HUES48 (cell line): ENCODE results near the gene ANKFY1.
"Not testable (repeated sequence)": the region's sequence is repeated elsewhere in the genome, so short reads cannot be mapped to it uniquely, and the experiment has no call there.

Experiments used
- H3K27ac ChIP-seq: one replicate; pipeline ENCODE4 v1.7.0; 2013; ENCODE audit warnings: low read depth, low read length, inconsistent platforms
- H3K27me3 ChIP-seq: 2 replicates; pipeline ENCODE4 v1.6.1; 2013; ENCODE audit warnings: mild to moderate bottlenecking, low read length; ENCODE audit not compliant: control insufficient read depth, insufficient read depth
- H3K36me3 ChIP-seq: 2 replicates; pipeline ENCODE4 v1.6.1; 2013; ENCODE audit warnings: low read length; ENCODE audit not compliant: control insufficient read depth, insufficient read depth
- H3K4me1 ChIP-seq: 2 replicates; pipeline ENCODE4 v1.6.1; 2013; ENCODE audit warnings: mild to moderate bottlenecking, low read length; ENCODE audit not compliant: control insufficient read depth, insufficient read depth
- H3K4me3 ChIP-seq: 2 replicates; pipeline ENCODE4 v1.5.1; 2013; ENCODE audit warnings: mild to moderate bottlenecking, low read depth, low read length
- H3K9ac ChIP-seq: 2 replicates; pipeline ENCODE4 v1.6.1; 2013; ENCODE audit warnings: mild to moderate bottlenecking, low read depth, low read length, moderate library complexity
- H3K9me3 ChIP-seq: 2 replicates; pipeline ENCODE4 v1.6.1; 2013; ENCODE audit warnings: low read length; ENCODE audit not compliant: control insufficient read depth, insufficient read depth

The ANKFY1 gene

GRCh38 chr17:4142107-4142900 is 121.5 kb downstream of the ANKFY1 start:
- Histone ChIP-seq H3K4me1 (peaks cover 5% of the 10 kb centered on the region), H3K9ac (no peak overlapping the region)

GRCh38 chr17:4140125-4140524 is 123.7 kb downstream of the ANKFY1 start:
- Histone ChIP-seq H3K9me3 (no peaks in the 10 kb centered on the region), H3K36me3 (no peaks in the 10 kb centered on the region), H3K4me1 (peaks cover 5% of the 10 kb centered on the region), H3K4me3 (no peak overlapping the region), H3K27ac (no peak overlapping the region), H3K9ac (no peak overlapping the region), H3K27me3 (no peaks in the 10 kb centered on the region)

More at GRCh38 chr17:4142107-4142900, 121.5 kb downstream of the ANKFY1 start:
- H3K27me3 ChIP-seq: no peaks in the 10 kb centered on the region
- H3K36me3 ChIP-seq: no peaks in the 10 kb centered on the region
- H3K4me3 ChIP-seq: peak overlapping the region; percentile 97
- peak overlapping the region; percentile 97 for H3K27ac ChIP-seq
- H3K9me3 ChIP-seq: no peaks in the 10 kb centered on the region

GRCh38 chr17:4138906-4139526 is 124.8 kb downstream of the ANKFY1 start:
- not testable (repeated sequence) for H3K9me3 ChIP-seq, H3K27ac ChIP-seq, H3K4me1 ChIP-seq, H3K9ac ChIP-seq, H3K27me3 ChIP-seq, H3K4me3 ChIP-seq, H3K36me3 ChIP-seq

GRCh38 chr17:4136373-4136772 is 127.4 kb downstream of the ANKFY1 start:
- Histone ChIP-seq H3K4me3 (no peak overlapping the region), H3K4me1 (no peaks in the 10 kb centered on the region), H3K36me3 (no peaks in the 10 kb centered on the region), H3K9ac (no peak overlapping the region), H3K9me3 (no peaks in the 10 kb centered on the region), H3K27me3 (no peaks in the 10 kb centered on the region), H3K27ac (no peak overlapping the region)

- H3K36me3 ChIP-seq: no peaks in the 10 kb centered on the region
- H3K9ac ChIP-seq: no peak overlapping the region
- no peak overlapping the region for H3K4me3 ChIP-seq
- H3K27ac ChIP-seq: no peak overlapping the region
- no peaks in the 10 kb centered on the region for H3K4me1 ChIP-seq
- no peaks in the 10 kb centered on the region for H3K27me3 ChIP-seq
- no peaks in the 10 kb centered on the region for H3K9me3 ChIP-seq
These were observed 128.3 kb downstream of the ANKFY1 start for GRCh38 chr17:4135489-4135888.

GRCh38 chr17:4134721-4135120 is 129.1 kb downstream of the ANKFY1 start:
- no peaks in the 10 kb centered on the region for H3K36me3 ChIP-seq
- H3K9ac ChIP-seq: no peak overlapping the region
- no peaks in the 10 kb centered on the region for H3K9me3 ChIP-seq
- H3K4me3 ChIP-seq: no peak overlapping the region
- H3K27me3 ChIP-seq: no peaks in the 10 kb centered on the region
- H3K27ac ChIP-seq: no peak overlapping the region
- H3K4me1 ChIP-seq: no peaks in the 10 kb centered on the region

- Histone ChIP-seq H3K9ac (no peak overlapping the region), H3K36me3 (no peaks in the 10 kb centered on the region), H3K4me3 (no peak overlapping the region), H3K4me1 (no peaks in the 10 kb centered on the region), H3K27ac (no peak overlapping the region), H3K27me3 (no peaks in the 10 kb centered on the region), H3K9me3 (no peaks in the 10 kb centered on the region)
These were observed 133.1 kb downstream of the ANKFY1 start for GRCh38 chr17:4130715-4131114.

GRCh38 chr17:4127555-4127954 is 136.2 kb downstream of the ANKFY1 start:
- Histone ChIP-seq H3K4me3 (no peak overlapping the region), H3K36me3 (peaks cover 9% of the 10 kb centered on the region), H3K9ac (no peak overlapping the region), H3K4me1 (peaks cover 11% of the 10 kb centered on the region), H3K9me3 (no peaks in the 10 kb centered on the region), H3K27ac (no peak overlapping the region), H3K27me3 (no peaks in the 10 kb centered on the region)

GRCh38 chr17:4125552-4125951 is 138.2 kb downstream of the ANKFY1 start:
- Histone ChIP-seq H3K27ac (peak overlapping the region; percentile 83), H3K36me3 (peaks cover 20% of the 10 kb centered on the region), H3K27me3 (no peaks in the 10 kb centered on the region)

GRCh38 chr17:4124999-4125398 is 138.8 kb downstream of the ANKFY1 start:
- H3K27ac ChIP-seq: peak overlapping the region; percentile 83
- peaks cover 11% of the 10 kb centered on the region for H3K4me1 ChIP-seq
- H3K27me3 ChIP-seq: no peaks in the 10 kb centered on the region
- H3K36me3 ChIP-seq: peaks cover 24% of the 10 kb centered on the region
- H3K9ac ChIP-seq: peak overlapping the region; percentile 34; the same call in 1 of the 2 replicates
- no peak overlapping the region for H3K4me3 ChIP-seq
- H3K9me3 ChIP-seq: no peaks in the 10 kb centered on the region

More at GRCh38 chr17:4125552-4125951, 138.2 kb downstream of the ANKFY1 start:
- Histone ChIP-seq H3K9ac (no peak overlapping the region), H3K4me3 (no peak overlapping the region), H3K4me1 (peaks cover 11% of the 10 kb centered on the region), H3K9me3 (no peaks in the 10 kb centered on the region)

- H3K4me3 ChIP-seq: no peak overlapping the region
- no peak overlapping the region for H3K27ac ChIP-seq
- H3K27me3 ChIP-seq: no peaks in the 10 kb centered on the region
- H3K36me3 ChIP-seq: peaks cover 48% of the 10 kb centered on the region
- no peaks in the 10 kb centered on the region for H3K9me3 ChIP-seq
- no peak overlapping the region for H3K9ac ChIP-seq
- H3K4me1 ChIP-seq: peaks cover 8% of the 10 kb centered on the region
These were observed 143.4 kb downstream of the ANKFY1 start for GRCh38 chr17:4120332-4120731.
